NOMO-1 (cell line): ENCODE results near the gene LRRTM2.
"Not testable (repeated sequence)": the region's sequence is repeated elsewhere in the genome, so short reads cannot be mapped to it uniquely, and the experiment has no call there.

ENCODE experiments used
- DNase-seq, 2 experiments: peaks; one replicate each; lab custom pipeline; 2025; ENCODE audit not compliant: unreplicated experiment in 2 of 2; lab: John Stamatoyannopoulos, UW

Gene LRRTM2

DNA sequence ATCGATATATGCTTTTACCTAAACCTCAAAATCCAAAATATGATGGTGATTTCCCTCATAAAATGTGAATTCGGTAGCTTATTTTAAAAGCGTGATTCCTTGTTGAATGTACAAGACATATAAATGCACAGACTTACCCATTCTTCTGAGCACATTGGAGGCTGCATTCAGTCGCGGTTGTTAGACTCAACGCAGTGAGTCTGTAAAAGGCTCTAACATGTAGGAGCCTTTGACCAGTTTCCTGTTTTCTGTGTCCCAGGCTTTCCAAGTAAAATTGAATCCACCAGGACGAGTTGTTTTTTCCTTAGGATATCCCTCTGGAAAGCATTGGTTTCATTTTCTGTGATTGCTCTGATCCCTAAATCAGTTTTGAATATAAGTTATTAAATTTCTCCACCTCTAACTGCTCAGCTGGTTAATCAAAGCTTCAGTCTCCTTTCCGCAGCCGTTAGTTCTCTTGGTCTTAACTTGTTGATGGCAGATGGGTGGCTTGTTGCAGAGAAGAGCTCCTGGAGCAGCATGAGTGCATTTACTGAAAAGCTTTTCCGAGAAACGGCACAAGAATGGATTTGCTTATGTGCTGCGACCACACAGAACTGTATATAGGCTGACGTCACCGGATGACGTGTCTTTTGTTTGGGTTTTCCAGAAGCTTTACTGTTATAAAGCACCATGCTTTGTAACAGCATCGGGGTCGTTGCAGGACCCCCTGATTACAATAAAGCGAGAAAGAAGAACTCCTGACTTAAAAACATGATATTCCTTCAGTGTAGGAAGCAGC is at the start of gene LRRTM2:
Gene LRRTM2, minus strand, starts transcription at position 565 of the 781 bp plus-strand sequence. Its CDS starts 424 bp downstream, at position 141.
- no peak for DNase-seq

- DNase-seq = no peak
These were observed 47.4 kb upstream of the LRRTM2 start for GRCh38 chr5:138922494-138922893.

DNA sequence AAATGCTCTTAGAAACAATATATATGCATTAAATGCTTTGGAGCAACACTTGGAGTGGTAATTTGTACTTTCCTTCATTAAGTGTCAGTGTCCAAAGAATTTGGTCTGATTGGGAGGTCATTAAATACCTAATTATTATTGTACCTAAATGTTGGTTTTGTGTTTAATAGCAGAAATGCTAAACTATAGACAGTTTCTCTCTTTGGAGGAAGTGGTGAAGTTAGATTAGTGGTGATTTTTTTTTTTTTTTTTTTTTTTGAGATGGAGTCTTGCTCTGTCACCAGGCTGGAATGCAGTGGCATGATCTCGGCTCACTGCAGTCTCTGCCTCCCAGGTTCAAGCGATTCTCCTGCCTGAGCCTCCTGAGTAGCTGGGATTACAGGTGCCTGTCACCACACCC is 46.2 kb upstream of the LRRTM2 start:
- DNase-seq = not testable (repeated sequence)

- no peak for DNase-seq
These were observed 45.0 kb upstream of the LRRTM2 start for GRCh38 chr5:138920181-138920580.

DNA sequence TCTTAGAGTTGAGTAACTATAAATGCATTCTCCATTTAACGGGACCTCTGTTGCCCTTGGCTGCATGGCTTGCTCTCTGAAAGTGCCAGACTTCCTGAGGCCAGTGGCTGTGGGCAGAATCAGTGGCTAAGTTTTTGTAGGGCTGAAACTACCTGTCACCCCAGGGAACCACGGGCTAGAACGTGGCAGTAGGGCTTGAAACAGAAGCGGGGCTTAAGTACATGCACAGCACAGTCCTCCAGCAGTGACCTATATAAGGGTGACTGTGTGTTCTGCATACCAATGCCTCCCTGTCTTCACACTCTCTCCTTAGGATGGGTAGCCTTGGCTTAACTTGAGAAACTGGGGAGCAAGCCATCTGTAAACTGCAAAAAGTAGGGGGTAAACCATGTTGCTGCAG is 43.6 kb upstream of the LRRTM2 start:
- no peak for DNase-seq

GRCh38 chr5:138914338-138914737 is 39.2 kb upstream of the LRRTM2 start:
- DNase-seq = no peak

DNA sequence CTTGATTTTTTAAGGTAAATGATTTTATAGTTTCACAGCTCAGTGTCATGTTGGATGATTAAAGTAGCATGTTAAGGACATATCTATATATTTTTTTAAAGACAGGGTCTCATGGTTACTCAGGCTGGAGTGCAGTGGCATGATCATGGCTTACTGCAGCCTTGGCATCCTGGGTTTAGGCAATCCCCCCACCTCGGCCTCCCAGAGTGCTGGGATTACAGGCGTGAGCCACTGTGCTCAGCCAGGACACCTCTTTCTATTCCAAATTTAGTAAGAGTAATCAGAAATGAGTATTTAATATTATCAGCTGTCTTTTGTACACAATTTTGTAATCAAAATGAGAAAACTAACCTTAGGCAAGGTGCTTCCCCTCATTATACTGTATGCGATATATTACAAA is 38.6 kb upstream of the LRRTM2 start:
- no peak for DNase-seq

GRCh38 chr5:138912093-138912492 is 37.0 kb upstream of the LRRTM2 start:
- DNase-seq = no peak

DNA sequence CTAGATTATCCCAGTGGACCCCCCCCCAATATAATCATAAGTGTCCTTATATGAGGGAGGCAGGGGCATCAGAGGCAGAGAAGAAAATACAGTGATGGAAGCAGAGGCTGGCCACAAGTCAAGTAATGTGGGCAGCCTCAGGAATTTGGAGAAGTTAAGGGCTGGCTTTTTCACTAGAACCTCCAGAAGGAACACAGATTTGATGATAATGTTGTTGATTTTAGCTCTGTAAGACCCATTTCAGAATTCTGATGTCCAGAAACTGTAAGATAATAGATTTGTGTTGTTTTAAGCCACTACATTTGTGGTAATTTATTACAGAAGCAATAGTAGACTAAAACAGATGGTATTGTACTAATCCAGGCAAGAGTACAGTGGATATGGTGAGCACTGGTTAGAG is 36.3 kb upstream of the LRRTM2 start:
- no peak for DNase-seq

GRCh38 chr5:138910546-138911185 is 35.5 kb upstream of the LRRTM2 start:
- DNase-seq = no peak

DNA sequence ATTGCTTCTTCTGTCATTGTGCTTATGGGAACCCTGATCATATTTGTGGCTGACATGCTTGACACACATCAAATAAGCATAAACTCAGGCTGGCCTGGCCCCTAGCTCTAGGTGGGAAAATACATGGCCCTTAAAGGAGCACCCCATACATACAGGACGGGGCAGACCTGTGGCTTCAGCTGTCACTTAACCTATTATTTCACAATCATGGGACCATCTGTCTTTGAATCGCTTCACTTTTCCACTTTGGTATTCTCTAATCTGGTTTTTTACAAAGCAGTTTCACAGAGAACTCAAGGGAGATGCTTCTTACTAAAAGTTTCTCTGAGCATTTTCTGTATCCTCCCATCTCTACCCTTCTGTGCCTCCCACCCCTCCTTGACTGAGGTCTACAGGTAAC is 34.6 kb upstream of the LRRTM2 start:
- no peak for DNase-seq

DNA sequence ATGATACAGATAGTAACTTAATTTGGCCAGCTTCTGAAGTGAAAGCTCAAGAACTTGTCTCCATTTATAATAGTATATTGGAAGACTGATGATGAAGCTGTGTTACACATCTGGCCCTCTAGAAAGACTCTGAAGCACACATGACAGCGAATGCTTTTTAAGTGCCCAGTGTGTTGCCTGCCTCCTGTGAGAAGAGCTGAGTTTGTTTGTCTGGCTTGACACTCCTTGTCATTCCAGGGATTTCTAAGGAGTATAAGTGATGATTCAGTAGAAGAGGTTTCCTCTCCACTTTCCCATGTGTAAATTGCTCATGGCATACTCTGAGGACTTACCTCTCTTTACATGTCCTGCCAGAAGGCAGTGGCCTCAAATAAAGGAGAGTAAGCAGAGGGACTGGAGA is 30.4 kb upstream of the LRRTM2 start:
- DNase-seq = no peak

- DNase-seq = no peak
These were observed 28.1 kb upstream of the LRRTM2 start for GRCh38 chr5:138903130-138903775.

- DNase-seq = no peak
These were observed 26.6 kb upstream of the LRRTM2 start for GRCh38 chr5:138901716-138902115.

DNA sequence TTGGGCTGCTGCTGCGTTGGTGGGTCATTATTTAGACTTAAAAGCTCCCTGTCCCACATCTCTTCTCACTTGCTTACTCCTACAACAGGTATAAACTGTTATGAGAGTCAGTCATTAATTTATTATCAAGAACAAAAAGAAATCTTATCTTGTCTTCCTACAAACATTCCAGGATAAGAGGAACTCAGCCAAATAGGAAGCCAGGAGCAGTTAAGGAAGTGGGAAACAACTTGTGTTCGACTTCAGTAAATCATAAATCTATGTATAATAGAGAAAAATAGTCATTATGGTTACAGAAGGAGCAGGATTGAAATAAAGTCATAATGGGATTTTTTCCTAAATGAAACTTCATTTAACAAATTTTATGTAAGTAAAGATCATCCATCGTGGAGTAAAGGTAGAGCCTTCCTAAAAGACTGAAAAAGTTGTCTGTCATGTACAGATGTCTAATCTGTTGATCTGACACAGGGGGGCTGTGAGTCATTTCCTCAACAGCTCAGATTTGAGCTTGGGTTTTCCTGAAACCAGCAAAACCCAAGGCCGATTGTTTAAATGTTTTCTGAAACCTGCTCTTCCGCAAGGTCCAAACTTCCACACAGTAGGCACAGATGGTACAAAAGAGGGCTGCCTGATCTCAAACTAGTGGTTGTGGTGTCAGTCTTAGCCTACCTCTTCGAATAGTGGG is 25.3 kb upstream of the LRRTM2 start:
- no peak for DNase-seq

DNA sequence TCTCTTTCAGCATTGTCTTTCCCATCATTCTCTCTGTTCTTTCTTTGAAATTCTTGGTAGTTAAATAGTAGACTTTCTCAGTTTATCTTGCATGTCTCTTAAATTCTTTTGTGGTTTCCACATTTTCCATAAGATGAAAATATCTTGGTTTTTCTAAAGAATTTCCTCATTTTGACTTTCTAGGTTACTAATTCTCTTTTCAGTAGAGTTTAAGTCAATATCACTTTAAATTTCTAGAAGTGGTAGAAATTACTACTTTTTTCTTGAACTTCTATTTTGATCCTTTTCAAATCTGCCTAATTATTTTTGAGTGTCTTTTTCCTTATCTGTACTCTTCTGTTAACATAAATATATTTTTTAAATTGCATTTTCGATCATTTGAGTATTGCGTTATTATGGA is 23.6 kb upstream of the LRRTM2 start:
- no peak for DNase-seq

- DNase-seq = no peak
These were observed 23.2 kb upstream of the LRRTM2 start for GRCh38 chr5:138898299-138898698.

GRCh38 chr5:138895918-138896317 is 20.8 kb upstream of the LRRTM2 start:
- DNase-seq = no peak

DNA sequence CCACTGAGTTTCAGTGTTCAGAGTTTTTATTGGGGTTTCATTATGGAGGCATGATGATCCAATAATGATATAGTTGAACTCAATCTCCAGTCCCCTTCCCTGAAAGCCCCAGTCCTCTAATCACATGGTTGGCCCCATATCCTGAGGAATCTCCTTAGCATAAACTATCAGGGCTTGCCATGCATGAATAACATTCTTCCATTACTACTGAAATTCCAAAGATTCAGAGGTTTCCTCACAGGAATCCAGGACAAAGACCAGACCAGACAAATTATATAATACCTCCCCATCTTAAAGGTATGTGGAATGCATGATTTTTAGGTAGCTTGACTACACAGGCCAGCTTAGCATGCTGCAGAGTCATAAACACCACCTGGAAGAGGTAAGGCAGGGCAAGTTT is 15.5 kb upstream of the LRRTM2 start:
- no peak for DNase-seq

GRCh38 chr5:138889994-138890393 is 14.9 kb upstream of the LRRTM2 start:
- no peak for DNase-seq

DNA sequence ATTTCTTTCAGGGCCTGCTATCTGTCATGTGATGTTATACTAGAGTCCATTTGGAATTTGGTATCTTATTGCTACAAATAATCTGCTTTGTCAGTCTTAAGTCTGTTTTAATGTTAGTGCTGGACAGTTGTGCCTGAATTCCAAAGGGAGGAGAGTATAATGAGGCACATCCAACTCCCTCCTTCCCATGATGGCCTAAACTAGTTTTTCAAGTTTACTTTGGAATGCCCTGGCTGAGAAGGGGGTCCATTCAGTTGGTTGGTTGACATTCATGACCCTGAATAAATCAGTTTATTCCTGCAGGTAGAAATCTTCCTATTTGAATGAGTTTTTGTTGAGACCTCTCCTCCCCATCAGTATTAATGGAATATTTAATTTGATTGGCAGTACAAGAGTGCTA is 9.4 kb upstream of the LRRTM2 start:
- DNase-seq = no peak
